Mesendoderm (in vitro differentiated cells): ENCODE results near the gene RNGTT.
A peak's percentile ranks its signal among the peaks of the same experiment; 100 is the strongest.

ENCODE experiments used
- DNase-seq: peaks from one replicate; pipeline ENCODE4 v3.0.0; 2013
- H2AK5ac ChIP-seq: 2 replicates; pipeline ENCODE4 v1.6.1; 2013; ENCODE audit warnings: low read length, inconsistent platforms
- H2BK120ac ChIP-seq: 2 replicates; pipeline ENCODE4 v1.6.1; 2013; ENCODE audit warnings: low read depth, mild to moderate bottlenecking, low read length, moderate library complexity, mixed read lengths
- H2BK15ac ChIP-seq: replicated peaks from 2 replicates; pipeline ENCODE4 v1.6.1; 2013; ENCODE audit warnings: low read depth, mild to moderate bottlenecking, moderate library complexity
- H2BK5ac ChIP-seq: 2 replicates; pipeline ENCODE4 v1.6.1; 2013; ENCODE audit warnings: low read length, inconsistent platforms
- H3K18ac ChIP-seq: 2 replicates; pipeline ENCODE4 v1.6.1; 2013; ENCODE audit warnings: mild to moderate bottlenecking, low read length, mixed read lengths
- H3K23ac ChIP-seq: one replicate; pipeline ENCODE4 v1.6.1; 2013; ENCODE audit warnings: low read length
- H3K27ac ChIP-seq: 2 replicates; pipeline ENCODE4 v1.5.1; 2013; ENCODE audit warnings: low read depth, mild to moderate bottlenecking, inconsistent platforms, low read length, moderate library complexity
- H3K27me3 ChIP-seq: 2 replicates; pipeline ENCODE4 v1.6.1; 2013; ENCODE audit warnings: low read length, control low read depth, mild to moderate bottlenecking, inconsistent platforms; ENCODE audit not compliant: insufficient read depth, poor library complexity
- H3K36me3 ChIP-seq: 2 replicates; pipeline ENCODE4 v1.6.1; 2013; ENCODE audit warnings: low read length, inconsistent platforms; ENCODE audit not compliant: control insufficient read depth, insufficient read depth
- H3K4ac ChIP-seq: one replicate; pipeline ENCODE4 v1.6.1; 2013; ENCODE audit warnings: low read depth, mild to moderate bottlenecking, low read length, moderate library complexity
- H3K4me1 ChIP-seq: 2 replicates; pipeline ENCODE4 v1.6.1; 2013; ENCODE audit warnings: low read depth, low read length, inconsistent platforms; ENCODE audit not compliant: control insufficient read depth
- H3K4me2 ChIP-seq: 2 replicates; pipeline ENCODE4 v1.6.1; 2013; ENCODE audit warnings: low read length
- H3K4me3 ChIP-seq: 2 replicates; pipeline ENCODE4 v1.5.1; 2013; ENCODE audit warnings: mild to moderate bottlenecking, low read length
- H3K56ac ChIP-seq: one replicate; pipeline ENCODE4 v1.6.1; 2013; ENCODE audit warnings: low read length
- H3K79me1 ChIP-seq: 2 replicates; pipeline ENCODE4 v1.6.1; 2013; ENCODE audit warnings: low read length, inconsistent platforms
- H3K79me2 ChIP-seq: 2 replicates; pipeline ENCODE4 v1.6.1; 2013; ENCODE audit warnings: mild to moderate bottlenecking, low read length; ENCODE audit not compliant: control insufficient read depth, insufficient read depth
- H3K9ac ChIP-seq: 2 replicates; pipeline ENCODE4 v1.6.1; 2013; ENCODE audit warnings: low read length, inconsistent platforms
- H4K5ac ChIP-seq: one replicate; pipeline ENCODE4 v1.6.1; 2013; ENCODE audit warnings: low read length
- H4K8ac ChIP-seq: one replicate; pipeline ENCODE4 v1.6.1; 2013; ENCODE audit warnings: low read depth, mild to moderate bottlenecking, control low read depth, low read length, moderate library complexity
- WGBS: extraction: QIAGEN DNeasy Blood & Tissue Kit; methylation state at CpG from one replicate; pipeline ENCODE4 v1.1.7; 2013; ENCODE audit warnings: low lambda C conversion rate, missing lambda C conversion rate; ENCODE audit not compliant: insufficient coverage; ENCODE audit errors: extremely low coverage; 5-methylcytosine and 5-hydroxymethylcytosine counted together

RNGTT gene

GRCh38 chr6:88823998-88824397 is 139.4 kb downstream of the RNGTT start:
- no peak overlapping the region for H3K18ac ChIP-seq
- H2BK15ac ChIP-seq: no peak overlapping the region
- H3K27me3 ChIP-seq: no peaks in the 10 kb centered on the region
- no peak overlapping the region for H3K23ac ChIP-seq
- H3K4me1 ChIP-seq: no peaks in the 10 kb centered on the region
- H3K4me3 ChIP-seq: no peak overlapping the region
- no peak for DNase-seq
- no peak overlapping the region for H4K8ac ChIP-seq
- no peak overlapping the region for H2BK5ac ChIP-seq
- no peak overlapping the region for H2BK120ac ChIP-seq
- H3K56ac ChIP-seq: no peak overlapping the region
- H3K79me1 ChIP-seq: no peaks in the 10 kb centered on the region
- H3K9ac ChIP-seq: no peak overlapping the region
- H2AK5ac ChIP-seq: no peak overlapping the region
- no peaks in the 10 kb centered on the region for H3K36me3 ChIP-seq
- no peak overlapping the region for H3K4ac ChIP-seq
- H3K27ac ChIP-seq: no peak overlapping the region
- no peak overlapping the region for H4K5ac ChIP-seq
- no peaks in the 10 kb centered on the region for H3K79me2 ChIP-seq
- WGBS: no CpG with 5 or more reads among the region's 2 CpGs
- H3K4me2 ChIP-seq: no peak overlapping the region

DNA sequence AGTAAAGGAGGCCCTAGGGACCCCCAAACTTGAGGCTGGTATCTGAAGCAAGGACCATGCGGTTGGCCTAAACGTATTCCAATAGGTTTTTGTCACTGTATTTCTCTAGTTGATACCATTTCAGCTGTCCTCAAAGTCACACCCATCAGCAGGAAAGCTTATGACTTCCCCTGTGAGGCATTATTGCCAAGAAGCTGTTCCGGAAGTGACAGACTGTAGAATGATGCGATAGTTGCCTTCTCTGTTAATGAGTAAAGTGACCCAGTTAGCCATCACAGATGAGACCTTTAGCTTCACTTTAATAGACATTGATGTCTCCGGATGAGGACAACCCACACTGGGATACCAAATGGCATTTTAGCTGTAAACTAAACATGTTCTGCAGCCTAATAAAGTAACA is 147.9 kb downstream of the RNGTT start:
- no peak overlapping the region for H3K4me2 ChIP-seq
- no peaks in the 10 kb centered on the region for H3K79me1 ChIP-seq
- H4K5ac ChIP-seq: no peak overlapping the region
- H3K4ac ChIP-seq: no peak overlapping the region
- H3K4me1 ChIP-seq: no peaks in the 10 kb centered on the region
- no peak overlapping the region for H2BK15ac ChIP-seq
- no peaks in the 10 kb centered on the region for H3K79me2 ChIP-seq
- H2BK5ac ChIP-seq: no peak overlapping the region
- H3K23ac ChIP-seq: no peak overlapping the region
- no peak overlapping the region for H3K56ac ChIP-seq
- no peak overlapping the region for H3K27ac ChIP-seq
- no peak overlapping the region for H3K9ac ChIP-seq
- no peaks in the 10 kb centered on the region for H3K36me3 ChIP-seq
- no peak overlapping the region for H3K4me3 ChIP-seq
- no peak overlapping the region for H3K18ac ChIP-seq
- no peak for DNase-seq
- H3K27me3 ChIP-seq: no peaks in the 10 kb centered on the region
- H2AK5ac ChIP-seq: no peak overlapping the region
- no CpG with 5 or more reads among the region's 5 CpGs for WGBS
- H2BK120ac ChIP-seq: no peak overlapping the region
- no peak overlapping the region for H4K8ac ChIP-seq

DNA sequence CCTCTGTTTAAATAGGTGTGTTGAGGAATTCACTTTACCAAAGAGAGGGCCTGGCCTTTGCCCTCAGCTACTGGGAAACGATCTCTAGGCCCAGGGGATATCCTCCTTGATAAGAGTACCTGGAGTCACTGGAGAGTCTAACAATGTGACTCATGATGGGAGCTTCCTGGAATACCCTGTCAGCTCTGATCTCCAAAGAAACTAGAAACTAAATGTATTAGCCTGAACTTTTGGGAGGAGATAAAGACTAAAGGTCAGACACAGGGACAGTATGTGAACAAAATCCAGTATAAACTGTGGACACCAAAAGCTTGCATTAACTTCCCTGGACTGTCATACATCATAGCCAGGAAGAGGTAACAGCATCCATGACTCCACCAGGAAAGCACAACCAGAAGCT is 148.5 kb downstream of the RNGTT start:
- DNase-seq: peak; percentile 57
- no peak overlapping the region for H2BK120ac ChIP-seq
- WGBS: no CpG with 5 or more reads among the region's 1 CpG

GRCh38 chr6:88813045-88813444 is 150.4 kb downstream of the RNGTT start:
- H2BK5ac ChIP-seq: no peak overlapping the region
- H4K8ac ChIP-seq: peak overlapping the region; percentile 39
- H3K36me3 ChIP-seq: no peaks in the 10 kb centered on the region
- H4K5ac ChIP-seq: no peak overlapping the region
- no peaks in the 10 kb centered on the region for H3K79me2 ChIP-seq
- no peak overlapping the region for H2AK5ac ChIP-seq
- no peaks in the 10 kb centered on the region for H3K4me1 ChIP-seq
- H2BK120ac ChIP-seq: no peak overlapping the region
- H3K4me3 ChIP-seq: no peak overlapping the region
- H3K27me3 ChIP-seq: no peaks in the 10 kb centered on the region
- DNase-seq: no peak
- no peak overlapping the region for H3K4ac ChIP-seq
- no peaks in the 10 kb centered on the region for H3K79me1 ChIP-seq
- H3K9ac ChIP-seq: no peak overlapping the region
- H3K27ac ChIP-seq: no peak overlapping the region
- no CpG with 5 or more reads among the region's 5 CpGs for WGBS
- no peak overlapping the region for H2BK15ac ChIP-seq
- H3K23ac ChIP-seq: no peak overlapping the region
- no peak overlapping the region for H3K18ac ChIP-seq
- no peak overlapping the region for H3K56ac ChIP-seq
- no peak overlapping the region for H3K4me2 ChIP-seq

More for the DNA sequence above, 148.5 kb downstream of the RNGTT start:
- H3K56ac ChIP-seq: no peak overlapping the region
- no peak overlapping the region for H2AK5ac ChIP-seq
- no peak overlapping the region for H3K18ac ChIP-seq
- H3K4ac ChIP-seq: no peak overlapping the region
- H3K79me1 ChIP-seq: no peaks in the 10 kb centered on the region
- no peak overlapping the region for H3K4me2 ChIP-seq
- H3K9ac ChIP-seq: no peak overlapping the region
- H3K79me2 ChIP-seq: no peaks in the 10 kb centered on the region
- no peaks in the 10 kb centered on the region for H3K27me3 ChIP-seq
- no peak overlapping the region for H3K27ac ChIP-seq
- no peaks in the 10 kb centered on the region for H3K4me1 ChIP-seq
- no peak overlapping the region for H4K8ac ChIP-seq
- no peak overlapping the region for H2BK5ac ChIP-seq
- H2BK15ac ChIP-seq: no peak overlapping the region
- no peak overlapping the region for H4K5ac ChIP-seq
- H3K36me3 ChIP-seq: no peaks in the 10 kb centered on the region
- no peak overlapping the region for H3K23ac ChIP-seq
- no peak overlapping the region for H3K4me3 ChIP-seq

DNA sequence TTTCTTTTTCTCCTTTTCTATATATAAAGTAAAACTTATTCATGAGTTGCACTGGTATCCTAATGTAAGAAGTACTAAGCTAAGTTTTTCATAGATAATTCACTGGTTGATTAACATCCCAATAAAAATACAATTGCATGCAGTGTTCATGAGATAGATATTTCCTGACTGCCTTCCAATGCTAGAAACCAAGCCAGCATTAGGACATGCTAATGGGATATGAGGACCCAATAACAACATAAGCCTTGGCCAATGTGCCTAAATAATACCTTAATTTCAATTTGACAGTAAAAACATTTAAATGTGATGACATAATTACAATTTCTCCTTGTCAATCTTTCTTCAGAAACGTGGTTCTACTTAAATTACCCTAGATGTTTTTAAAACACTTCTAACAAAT is 152.7 kb downstream of the RNGTT start:
- WGBS: no CpG with 5 or more reads among the region's 1 CpG
- H3K4ac ChIP-seq: no peak overlapping the region

GRCh38 chr6:88810089-88810488 is 153.3 kb downstream of the RNGTT start:
- no peaks in the 10 kb centered on the region for H3K79me1 ChIP-seq
- H2BK15ac ChIP-seq: no peak overlapping the region
- H3K9ac ChIP-seq: no peak overlapping the region
- no peak for DNase-seq
- no peak overlapping the region for H3K18ac ChIP-seq
- no peak overlapping the region for H2BK5ac ChIP-seq
- no peak overlapping the region for H3K27ac ChIP-seq
- no peak overlapping the region for H3K4me2 ChIP-seq
- H4K8ac ChIP-seq: no peak overlapping the region
- H2AK5ac ChIP-seq: no peak overlapping the region
- no peak overlapping the region for H2BK120ac ChIP-seq
- no peak overlapping the region for H3K4ac ChIP-seq
- no peaks in the 10 kb centered on the region for H3K27me3 ChIP-seq
- WGBS: no CpG with 5 or more reads among the region's 5 CpGs
- no peak overlapping the region for H3K4me3 ChIP-seq
- H3K4me1 ChIP-seq: no peaks in the 10 kb centered on the region
- no peak overlapping the region for H3K23ac ChIP-seq
- no peaks in the 10 kb centered on the region for H3K36me3 ChIP-seq
- H4K5ac ChIP-seq: no peak overlapping the region
- no peak overlapping the region for H3K56ac ChIP-seq
- H3K79me2 ChIP-seq: no peaks in the 10 kb centered on the region

More for the DNA sequence above, 152.7 kb downstream of the RNGTT start:
- Histone ChIP-seq H2BK5ac (no peak overlapping the region), H3K79me2 (no peaks in the 10 kb centered on the region), H3K27ac (no peak overlapping the region), H4K8ac (no peak overlapping the region), H3K18ac (no peak overlapping the region), H2AK5ac (no peak overlapping the region), H3K36me3 (no peaks in the 10 kb centered on the region), H3K56ac (no peak overlapping the region), H4K5ac (no peak overlapping the region), H3K79me1 (no peaks in the 10 kb centered on the region), H3K9ac (no peak overlapping the region), H2BK120ac (no peak overlapping the region), H3K23ac (no peak overlapping the region), H3K4me1 (no peaks in the 10 kb centered on the region), H3K4me3 (no peak overlapping the region), H3K4me2 (no peak overlapping the region), H2BK15ac (no peak overlapping the region), H3K27me3 (no peaks in the 10 kb centered on the region)
- DNase-seq: no peak
